NCI-H2107 treated with DMSO at 0.1 percent for 48 hours (cell line): ENCODE data around the gene SPAG9.
A peak's percentile ranks its signal among the peaks of the same experiment; 100 is the strongest.
"Not testable (repeated sequence)": the region's sequence is repeated elsewhere in the genome, so short reads cannot be mapped to it uniquely, and the experiment has no call there.

Experiments
- DNase-seq: peaks from one replicate; lab custom pipeline; 2025; ENCODE audit not compliant: unreplicated experiment; lab: John Stamatoyannopoulos, UW

SPAG9 gene

GRCh38 chr17:51097708-51098446 is 22.8 kb downstream of the SPAG9 start:
- peak; percentile 72 for DNase-seq

GRCh38 chr17:51091635-51092034 is 29.0 kb downstream of the SPAG9 start:
- DNase-seq, result peak; percentile 90

- DNase-seq, result not testable (repeated sequence)
Observed at GRCh38 chr17:51088868-51089267, 31.8 kb downstream of the SPAG9 start.

GRCh38 chr17:51088287-51088686 is 32.4 kb downstream of the SPAG9 start:
- DNase-seq, result no peak

- DNase-seq, result no peak
Observed at GRCh38 chr17:51087072-51087757, 33.5 kb downstream of the SPAG9 start.

GRCh38 chr17:51085150-51085805 is 35.4 kb downstream of the SPAG9 start:
- no peak for DNase-seq

GRCh38 chr17:51083981-51084380 is 36.7 kb downstream of the SPAG9 start:
- DNase-seq, result no peak

- not testable (repeated sequence) for DNase-seq
Observed at GRCh38 chr17:51083364-51083763, 37.3 kb downstream of the SPAG9 start.

- DNase-seq, result no peak
Observed at GRCh38 chr17:51079049-51079448, 41.6 kb downstream of the SPAG9 start.

- no peak for DNase-seq
Observed at GRCh38 chr17:51078009-51078592, 42.6 kb downstream of the SPAG9 start.

- DNase-seq, result no peak
Observed at GRCh38 chr17:51076821-51077220, 43.8 kb downstream of the SPAG9 start.

GRCh38 chr17:51071556-51071955 is 49.1 kb downstream of the SPAG9 start:
- DNase-seq, result no peak

GRCh38 chr17:51065466-51065865 is 55.2 kb downstream of the SPAG9 start:
- DNase-seq, result no peak

- DNase-seq, result no peak
Observed at GRCh38 chr17:51064061-51064735, 56.5 kb downstream of the SPAG9 start.

GRCh38 chr17:51060396-51060795 is 60.3 kb downstream of the SPAG9 start:
- no peak for DNase-seq

GRCh38 chr17:51059781-51060180 is 60.9 kb downstream of the SPAG9 start:
- DNase-seq, result no peak

- no peak for DNase-seq
Observed at GRCh38 chr17:51057534-51057933, 63.1 kb downstream of the SPAG9 start.

GRCh38 chr17:51056813-51057510 is 63.7 kb downstream of the SPAG9 start:
- DNase-seq, result peak; percentile 61

- DNase-seq, result no peak
Observed at GRCh38 chr17:51054748-51055147, 65.9 kb downstream of the SPAG9 start.

GRCh38 chr17:51052235-51052634 is 68.4 kb downstream of the SPAG9 start:
- no peak for DNase-seq
